ENCODE measurements around the gene PUS7L. TPM values are rescaled to one million over a fixed set of nuclear protein-coding genes. Genes with fewer than 3 reads are reported as not detected.

The PUS7L gene
- total RNA-seq, 1 donor from 2014 or later, result 14.4 TPM

- Mint-ChIP-seq H3K4me3 (ENCODE audit: low read depth) (peak overlapping the region; percentile 100), H3K4me1 (ENCODE audit: low read depth) (peaks cover 14% of the 10 kb centered on the region), H3K9me3 (ENCODE audit: low read depth) (no peaks in the 10 kb centered on the region), H3K36me3 (ENCODE audit: insufficient read depth) (peaks cover 9% of the 10 kb centered on the region), H3K27ac (peak overlapping the region; percentile 98), H3K27me3 (peaks cover 3% of the 10 kb centered on the region)
- DNase-seq (ENCODE audit: low spot score, unreplicated experiment), result no peak
- TF ChIP-seq CTCF (IDR thresholded peaks at IDR 0.05; ENCODE audit: unreplicated experiment), result no peak
Measured at GRCh38 chr12:43805149-43805859, 46.7 kb upstream of the PUS7L start.

- Mint-ChIP-seq H3K27ac (no peak overlapping the region), H3K36me3 (ENCODE audit: insufficient read depth) (peaks cover 22% of the 10 kb centered on the region)
Measured at GRCh38 chr12:43797561-43798217, 39.1 kb upstream of the PUS7L start.

GRCh38 chr12:43795716-43796280 is 37.2 kb upstream of the PUS7L start:
- DNase-seq (ENCODE audit: low spot score, unreplicated experiment), result no peak
- peaks cover 16% of the 10 kb centered on the region for H3K4me1 Mint-ChIP-seq (ENCODE audit: low read depth)
- H3K27ac Mint-ChIP-seq, result peak overlapping the region; percentile 87
- H3K9me3 Mint-ChIP-seq (ENCODE audit: low read depth), result peaks cover 5% of the 10 kb centered on the region
- no peaks in the 10 kb centered on the region for H3K27me3 Mint-ChIP-seq
- TF ChIP-seq CTCF (IDR thresholded peaks at IDR 0.05; ENCODE audit: unreplicated experiment), result no peak
- peak overlapping the region; percentile 40 for H3K4me3 Mint-ChIP-seq (ENCODE audit: low read depth)
- peaks cover 22% of the 10 kb centered on the region for H3K36me3 Mint-ChIP-seq (ENCODE audit: insufficient read depth)

More at GRCh38 chr12:43797561-43798217, 39.1 kb upstream of the PUS7L start:
- TF ChIP-seq CTCF (IDR thresholded peaks at IDR 0.05; ENCODE audit: unreplicated experiment), result no peak
- no peaks in the 10 kb centered on the region for H3K27me3 Mint-ChIP-seq
- H3K4me3 Mint-ChIP-seq (ENCODE audit: low read depth), result no peak overlapping the region
- no peaks in the 10 kb centered on the region for H3K9me3 Mint-ChIP-seq (ENCODE audit: low read depth)
- peaks cover 16% of the 10 kb centered on the region for H3K4me1 Mint-ChIP-seq (ENCODE audit: low read depth)
- no peak for DNase-seq (ENCODE audit: low spot score, unreplicated experiment)

GRCh38 chr12:43789941-43790340 is 31.4 kb upstream of the PUS7L start:
- Mint-ChIP-seq H3K36me3 (ENCODE audit: insufficient read depth) (peaks cover 9% of the 10 kb centered on the region), H3K4me3 (ENCODE audit: low read depth) (no peak overlapping the region), H3K9me3 (ENCODE audit: low read depth) (peaks cover 5% of the 10 kb centered on the region), H3K27me3 (no peaks in the 10 kb centered on the region), H3K4me1 (ENCODE audit: low read depth) (no peaks in the 10 kb centered on the region), H3K27ac (no peak overlapping the region)
- DNase-seq (ENCODE audit: low spot score, unreplicated experiment), result no peak
- TF ChIP-seq CTCF (IDR thresholded peaks at IDR 0.05; ENCODE audit: unreplicated experiment), result no peak

- Mint-ChIP-seq H3K27me3 (no peaks in the 10 kb centered on the region), H3K27ac (no peak overlapping the region), H3K4me1 (ENCODE audit: low read depth) (no peaks in the 10 kb centered on the region), H3K36me3 (ENCODE audit: insufficient read depth) (peaks cover 3% of the 10 kb centered on the region), H3K4me3 (ENCODE audit: low read depth) (no peak overlapping the region), H3K9me3 (ENCODE audit: low read depth) (peaks cover 4% of the 10 kb centered on the region)
- no peak for DNase-seq (ENCODE audit: low spot score, unreplicated experiment)
- no peak for TF ChIP-seq CTCF (IDR thresholded peaks at IDR 0.05; ENCODE audit: unreplicated experiment)
Measured at GRCh38 chr12:43786899-43787693, 28.5 kb upstream of the PUS7L start.
